COLO829 (cell line): ENCODE results near the gene NRXN2.
A peak's percentile ranks its signal among the peaks of the same experiment; 100 is the strongest.
"Not testable (repeated sequence)": the region's sequence is repeated elsewhere in the genome, so short reads cannot be mapped to it uniquely, and the experiment has no call there.

Source experiments
- DNase-seq: peaks from one replicate; pipeline ENCODE4 v3.0.0; 2012; ENCODE audit warnings: low spot score

The NRXN2 gene

GRCh38 chr11:64721359-64721699 lies 1.7 kb downstream of the NRXN2 start:
- no peak for DNase-seq

GRCh38 chr11:64720640-64721358 lies 2.2 kb downstream of the NRXN2 start:
- DNase-seq, result no peak

GRCh38 chr11:64720167-64720566 lies 2.8 kb downstream of the NRXN2 start:
- DNase-seq, result no peak

- DNase-seq, result no peak
These were observed 3.6 kb downstream of the NRXN2 start for GRCh38 chr11:64719406-64719805.

- no peak for DNase-seq
These were observed 4.2 kb downstream of the NRXN2 start for GRCh38 chr11:64718780-64719124.

GRCh38 chr11:64718084-64718779 lies 4.8 kb downstream of the NRXN2 start:
- no peak for DNase-seq

GRCh38 chr11:64717268-64717578 lies 5.8 kb downstream of the NRXN2 start:
- no peak for DNase-seq

- no peak for DNase-seq
These were observed 6.3 kb downstream of the NRXN2 start for GRCh38 chr11:64716473-64717267.

- DNase-seq, result no peak
These were observed 7.1 kb downstream of the NRXN2 start for GRCh38 chr11:64715756-64716472.

GRCh38 chr11:64715110-64715509 lies 7.9 kb downstream of the NRXN2 start:
- no peak for DNase-seq

- no peak for DNase-seq
These were observed 8.3 kb downstream of the NRXN2 start for GRCh38 chr11:64714666-64715065.

- no peak for DNase-seq
These were observed 9.1 kb downstream of the NRXN2 start for GRCh38 chr11:64713781-64714363.

GRCh38 chr11:64713016-64713707 lies 9.8 kb downstream of the NRXN2 start:
- DNase-seq, result no peak

- DNase-seq, result no peak
These were observed 10.5 kb downstream of the NRXN2 start for GRCh38 chr11:64712430-64713015.

- DNase-seq, result no peak
These were observed 11.0 kb downstream of the NRXN2 start for GRCh38 chr11:64711956-64712362.

GRCh38 chr11:64711138-64711955 lies 11.7 kb downstream of the NRXN2 start:
- no peak for DNase-seq

GRCh38 chr11:64710418-64711137 lies 12.4 kb downstream of the NRXN2 start:
- no peak for DNase-seq

- no peak for DNase-seq
These were observed 17.5 kb downstream of the NRXN2 start for GRCh38 chr11:64705501-64705900.

GRCh38 chr11:64703048-64703447 lies 19.9 kb downstream of the NRXN2 start:
- DNase-seq, result peak; percentile 33

GRCh38 chr11:64701956-64702355 lies 21.0 kb downstream of the NRXN2 start:
- DNase-seq, result not testable (repeated sequence)
